Skin epidermis (tissue), 12 donors: Measurements from ENCODE around the gene PCYT2.

ENCODE experiments used
- H3K27ac ChIP-seq, 21 experiments: fragments of 200-600 bp; sonication (generic) in 11 of 21; one replicate each; pipeline ENCODE4 v1.5.0; 2020; ENCODE audit warnings: mild to moderate bottlenecking in 3 of 21, inconsistent platforms in 2 of 21, moderate library complexity in 2 of 21
- H3K4me3 ChIP-seq, 7 experiments: fragments of 200-600 bp; sonication (generic) in 2 of 7; one replicate each; pipeline ENCODE4 v1.5.0; 2020; ENCODE audit warnings: inconsistent platforms in 2 of 7, mild to moderate bottlenecking in 2 of 7, moderate library complexity in 1 of 7

PCYT2 gene

GRCh38 chr17:81917565-81918332, 6.5 kb upstream of the PCYT2 start, which contains the start of gene SIRT7:
TSS of gene SIRT7 (minus strand) at chr17:81918176. CDS start at chr17:81918131, 45 bp downstream.
- H3K4me3 ChIP-seq: peak within 1 kb of the TSS; percentile 61 to 99 (median 91)
- peak within 1 kb of the TSS; percentile 38 to 89 (median 83) for H3K27ac ChIP-seq

DNA sequence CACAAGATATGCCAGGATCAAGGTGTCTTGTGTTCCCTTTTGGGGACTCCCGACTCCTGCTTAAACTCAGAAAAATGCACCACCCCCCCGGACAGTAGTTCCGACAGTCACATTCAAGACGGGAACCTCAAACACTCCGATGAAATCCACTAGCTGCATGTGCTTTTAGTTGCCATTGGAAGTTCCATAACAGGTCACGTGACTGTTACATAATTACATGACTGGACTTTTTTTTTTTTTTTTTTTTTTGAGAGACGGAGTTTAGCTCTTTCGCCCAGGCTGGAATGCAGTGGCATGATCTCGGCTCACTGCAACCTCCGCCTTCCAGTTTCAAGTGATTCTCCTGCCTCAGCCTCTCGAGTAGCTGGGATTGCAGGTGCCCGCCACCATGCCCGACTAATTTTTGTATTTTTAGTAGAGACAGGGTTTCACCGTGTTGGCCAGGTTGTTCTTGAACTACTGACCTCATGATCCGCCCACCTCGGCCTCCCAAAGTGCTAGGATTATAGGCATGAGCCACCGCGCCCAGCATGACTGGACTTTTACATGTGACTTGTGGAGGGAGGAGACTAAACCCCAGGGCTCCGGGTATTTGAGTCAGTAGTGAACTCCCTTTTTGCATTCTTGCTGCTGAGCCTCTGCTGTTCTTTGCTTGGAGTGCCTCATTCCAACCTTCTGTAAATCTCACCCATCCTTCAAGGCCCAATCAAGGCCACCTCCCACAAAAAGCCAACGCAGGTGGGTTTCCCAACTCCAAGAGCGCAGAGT, 5.2 kb upstream of the PCYT2 start:
- H3K27ac ChIP-seq: peak overlapping the region in 8 of 21 experiments; percentile 20 to 89 (median 83)
- H3K4me3 ChIP-seq: peak overlapping the region in 5 of 7 experiments; percentile 88 to 99 (median 91)

DNA sequence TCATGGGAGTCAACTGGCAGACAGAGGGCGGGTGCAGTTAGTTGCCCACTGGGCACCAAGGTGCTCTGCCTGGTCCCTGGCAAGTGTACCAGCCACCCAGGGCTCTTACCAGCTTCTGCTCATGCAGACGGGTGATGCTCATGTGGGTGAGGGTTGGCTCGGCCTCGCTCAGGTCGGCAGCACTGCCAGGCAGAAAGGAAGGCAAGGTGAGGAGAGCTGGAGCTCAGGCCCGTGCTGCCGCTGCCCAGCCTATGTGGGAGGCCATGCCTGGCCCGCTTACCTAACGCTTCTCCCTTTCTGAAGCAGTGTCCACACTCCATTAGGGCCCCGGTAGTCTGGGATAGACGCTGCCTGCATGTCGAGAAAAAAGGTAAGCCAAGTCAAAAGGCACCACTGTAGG, 4.1 kb upstream of the PCYT2 start:
- Histone ChIP-seq H3K27ac (no peak overlapping the region), H3K4me3 (no peak overlapping the region)

GRCh38 chr17:81914103-81914850, 3.1 kb upstream of the PCYT2 start:
- Histone ChIP-seq H3K27ac (no peak overlapping the region), H3K4me3 (no peak overlapping the region)

- H3K27ac ChIP-seq: no peak overlapping the region
- no peak overlapping the region for H3K4me3 ChIP-seq
Measured at GRCh38 chr17:81913394-81914102, 2.3 kb upstream of the PCYT2 start.

- Histone ChIP-seq H3K27ac (no peak overlapping the region), H3K4me3 (no peak overlapping the region)
Measured at GRCh38 chr17:81912441-81913309, 1.5 kb upstream of the PCYT2 start.

DNA sequence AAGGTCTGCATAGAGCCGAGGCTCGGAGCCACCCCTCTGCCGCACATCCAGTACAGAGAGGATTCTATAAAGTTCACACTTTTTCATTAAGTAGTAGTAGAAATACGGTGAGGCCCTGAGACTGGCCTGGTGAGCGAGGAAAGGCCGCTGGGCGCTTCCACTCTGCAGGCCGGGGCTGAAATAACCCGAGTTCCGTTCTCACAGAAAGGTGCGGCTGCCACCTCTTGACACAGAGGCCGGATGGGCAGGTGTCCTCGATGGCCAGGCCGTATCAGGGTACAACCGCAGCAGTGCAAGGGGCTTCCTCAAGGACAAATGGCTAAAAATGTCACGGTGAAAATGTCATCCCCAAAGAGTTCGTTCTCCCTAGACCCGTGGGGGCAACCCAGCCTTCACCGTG, 770 bp upstream of the PCYT2 start:
- H3K27ac ChIP-seq: no peak overlapping the region

DNA sequence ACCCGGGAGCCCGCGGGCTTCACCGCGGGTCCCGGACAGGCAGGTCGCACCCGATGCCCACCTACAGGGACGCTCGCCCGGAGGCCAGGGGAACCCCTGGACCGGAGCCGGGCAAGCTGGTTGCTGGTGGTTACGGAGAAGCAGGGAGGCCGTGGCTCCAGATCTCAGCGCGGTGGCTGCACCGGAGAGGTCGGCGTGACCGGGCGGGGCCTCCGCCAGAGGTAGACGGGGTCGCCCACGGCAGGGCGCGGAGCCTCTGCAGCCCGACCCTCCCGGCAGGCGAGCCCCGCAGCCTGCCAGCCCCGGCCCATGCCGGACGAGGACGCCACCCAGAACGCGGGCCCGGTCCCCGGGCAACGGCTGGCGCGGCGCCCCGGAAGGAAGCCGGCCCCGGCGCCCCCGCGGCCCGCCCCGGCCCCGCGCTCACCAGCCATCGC, 341 bp downstream of the PCYT2 start:
- Histone ChIP-seq H3K4me3 (peak overlapping the region; percentile 55 to 79 (median 63)), H3K27ac (peak overlapping the region in 12 of 21 experiments; percentile 18 to 84 (median 57))

More for the DNA sequence above, 770 bp upstream of the PCYT2 start:
- H3K4me3 ChIP-seq: peak overlapping the region in 1 of 7 experiments; percentile 10

GRCh38 chr17:81909966-81910839, 996 bp downstream of the PCYT2 start:
- peak overlapping the region; percentile 55 to 79 (median 63) for H3K4me3 ChIP-seq
- H3K27ac ChIP-seq: peak overlapping the region in 12 of 21 experiments; percentile 18 to 84 (median 57)

GRCh38 chr17:81909231-81909630, 2.0 kb downstream of the PCYT2 start:
- H3K4me3 ChIP-seq: no peak overlapping the region

GRCh38 chr17:81908793-81909192, 2.4 kb downstream of the PCYT2 start:
- Histone ChIP-seq H3K27ac (no peak overlapping the region), H3K4me3 (no peak overlapping the region)

More at GRCh38 chr17:81909231-81909630, 2.0 kb downstream of the PCYT2 start:
- no peak overlapping the region for H3K27ac ChIP-seq

DNA sequence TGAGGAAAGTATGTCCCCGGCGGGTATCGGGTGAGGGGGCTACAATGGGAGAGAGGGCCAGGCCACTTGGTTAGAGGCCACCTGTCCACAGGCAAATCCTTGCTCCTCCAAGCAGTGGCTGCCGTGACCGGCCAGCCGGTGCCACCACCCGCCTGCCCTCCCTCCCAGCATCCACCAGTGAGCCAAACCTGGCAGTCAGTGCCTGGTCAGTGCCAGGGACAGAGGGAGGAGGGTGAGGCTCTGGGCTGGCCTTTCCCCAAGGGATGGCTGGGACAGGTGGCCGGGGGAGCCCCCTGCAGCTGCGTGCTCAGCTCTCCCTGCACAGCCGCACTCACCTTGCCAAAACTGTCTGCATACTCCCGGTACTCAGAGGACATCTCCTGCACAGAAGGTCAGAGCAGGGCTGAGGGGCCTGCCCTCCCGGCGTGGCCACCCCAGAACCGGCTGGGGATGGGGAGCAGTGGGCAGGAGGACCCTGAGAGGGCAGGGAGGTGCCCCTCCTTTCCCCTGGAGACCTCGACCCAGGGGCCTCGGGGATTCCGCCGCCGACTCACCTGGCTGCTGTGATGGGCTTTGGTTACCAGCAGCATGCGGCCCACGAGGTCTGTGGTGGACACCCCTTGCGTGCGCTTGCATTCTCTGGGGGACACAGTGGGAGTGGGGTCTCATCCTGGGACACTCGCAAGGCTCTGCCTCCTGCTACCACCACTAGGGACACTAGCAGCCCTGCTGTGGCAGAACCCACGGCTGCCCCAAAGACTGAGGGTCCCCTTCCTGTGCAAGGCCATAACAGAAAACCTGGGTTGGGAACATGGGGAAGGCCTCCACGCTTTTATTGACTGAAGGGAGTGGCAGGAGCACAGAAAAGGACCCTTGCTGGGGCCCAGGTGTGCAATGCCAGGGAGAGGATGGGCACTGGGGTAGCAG, 3.7 kb downstream of the PCYT2 start:
- no peak overlapping the region for H3K27ac ChIP-seq
- H3K4me3 ChIP-seq: no peak overlapping the region

DNA sequence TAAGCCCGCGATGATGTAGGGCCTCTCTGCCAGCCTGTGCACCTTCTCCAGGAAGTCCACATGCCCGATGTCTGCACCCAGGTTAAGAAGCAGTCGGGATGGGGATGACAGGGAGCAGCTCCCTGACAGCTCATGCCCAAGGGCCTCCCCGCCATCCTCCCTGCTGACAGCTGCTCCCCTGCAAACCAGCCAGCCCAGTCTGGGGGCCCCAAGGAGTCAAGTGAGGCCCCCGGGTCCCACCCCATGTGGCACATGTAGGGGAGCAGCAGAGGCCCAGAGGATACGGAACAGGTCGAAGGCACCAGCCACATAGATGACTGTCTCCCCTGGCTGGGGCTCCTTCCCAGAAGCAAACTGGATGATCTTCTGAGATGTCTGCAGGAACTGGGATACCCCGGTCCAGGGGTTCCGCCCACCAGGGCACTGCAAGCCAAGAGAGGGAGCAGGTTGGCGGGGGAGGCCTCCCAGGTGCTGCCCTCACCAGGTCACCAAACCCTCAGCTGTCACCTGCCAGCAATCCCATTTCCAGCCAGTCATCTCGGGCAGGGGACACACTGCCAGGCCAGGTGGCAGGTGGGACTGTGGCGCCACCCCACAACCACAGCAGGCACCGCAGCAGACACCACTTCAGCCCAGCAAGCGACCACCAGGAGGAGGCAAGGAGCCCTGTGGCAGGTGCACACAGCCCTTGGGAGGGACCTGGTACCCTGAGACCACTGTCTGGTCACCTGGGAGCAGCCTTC, 4.6 kb downstream of the PCYT2 start:
- Histone ChIP-seq H3K27ac (no peak overlapping the region), H3K4me3 (no peak overlapping the region)

DNA sequence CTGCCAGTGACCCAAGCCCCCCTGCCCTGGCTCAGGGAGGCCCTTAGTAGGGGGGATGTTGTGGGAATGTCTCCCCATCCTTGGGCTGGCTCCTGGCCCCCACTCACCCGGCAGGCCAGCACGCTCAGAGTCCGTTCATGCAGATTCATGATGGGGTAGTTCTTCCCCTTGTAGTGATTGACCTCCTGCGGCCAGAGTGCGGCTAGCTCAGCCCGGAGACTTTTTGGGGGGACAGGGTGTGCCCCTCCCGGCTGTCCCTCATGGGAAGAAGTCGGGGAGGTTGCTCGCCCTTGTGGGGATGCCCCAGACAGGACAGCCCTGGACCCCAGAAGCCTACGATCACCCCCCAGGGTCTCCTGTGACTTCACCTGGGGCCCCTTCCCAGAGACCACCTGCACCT, 5.2 kb downstream of the PCYT2 start:
- Histone ChIP-seq H3K27ac (no peak overlapping the region), H3K4me3 (no peak overlapping the region)

GRCh38 chr17:81905424-81905875, 5.7 kb downstream of the PCYT2 start:
- Histone ChIP-seq H3K4me3 (no peak overlapping the region), H3K27ac (no peak overlapping the region)
